Measurements from ENCODE around the gene TMEM120B. TPM values are rescaled to one million over a fixed set of nuclear protein-coding genes. Genes with fewer than 3 reads are reported as not detected.

Gene TMEM120B
- total RNA-seq, 1 experiment from 2014 or later = 15.5 TPM

DNA sequence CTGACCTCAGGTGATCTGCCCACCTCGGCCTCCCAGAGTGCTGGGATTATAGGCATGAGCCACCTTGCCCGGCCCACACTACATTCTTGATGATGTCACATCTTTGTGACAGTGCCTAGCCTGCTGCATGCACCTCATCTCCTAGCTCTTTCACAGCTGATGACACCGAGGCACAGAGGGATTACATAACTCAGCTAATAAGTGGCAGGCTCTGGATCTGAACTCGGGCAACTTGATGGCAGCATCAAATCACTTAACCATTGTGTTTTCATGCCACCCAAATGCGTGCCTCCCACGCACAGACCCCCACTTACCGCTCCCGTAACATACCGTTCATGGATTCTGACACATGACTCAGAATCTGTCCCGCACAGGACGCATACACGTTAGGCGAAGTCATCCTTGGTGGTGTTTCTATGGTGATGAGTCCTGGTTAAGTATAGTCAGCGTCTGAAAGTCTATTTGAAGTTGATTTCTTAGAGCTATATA lies 7.4 kb downstream of the TMEM120B start:
- Histone ChIP-seq H3K9me3 (no peaks in the 10 kb centered on the region), H3K27me3 (replicated peaks; ENCODE audit: control insufficient read depth, insufficient read depth, low read length) (no peaks in the 10 kb centered on the region), H3K4me3 (ENCODE audit: low read depth, low read length) (no peak overlapping the region), H3K36me3 (ENCODE audit: control insufficient read depth, insufficient read depth, low read length) (no peaks in the 10 kb centered on the region), H3K4me1 (no peaks in the 10 kb centered on the region)
- no peak overlapping the region for H3K4me3 Mint-ChIP-seq (ENCODE audit: unreplicated experiment)
- peak overlapping the region; percentile 28 for H3K27ac Mint-ChIP-seq (ENCODE audit: unreplicated experiment)
- H3K4me1 Mint-ChIP-seq (ENCODE audit: low read depth, unreplicated experiment) = no peaks in the 10 kb centered on the region
- ChIA-PET POLR2A (no interaction called here), CTCF (interaction anchor here (1.0 to 1.3 kb wide), 2 partner anchors 74 to 167 kb away, joined by 6 to 7 read pairs; partner anchors contain the start of gene RHOF)
- intact Hi-C loops (cut with micrococcal nuclease; ENCODE audit: unreplicated experiment) = no loop called here
- no peaks in the 10 kb centered on the region for H3K9me3 Mint-ChIP-seq (ENCODE audit: unreplicated experiment)
- H3K27me3 Mint-ChIP-seq (ENCODE audit: insufficient read depth, unreplicated experiment) = no peaks in the 10 kb centered on the region
- DNase-seq = no peak
- no TSS peak for BruUV-seq (replicated peaks)
- H3K36me3 Mint-ChIP-seq (ENCODE audit: insufficient read depth, unreplicated experiment) = peaks cover 27% of the 10 kb centered on the region
- TF ChIP-seq, protein P1, sequence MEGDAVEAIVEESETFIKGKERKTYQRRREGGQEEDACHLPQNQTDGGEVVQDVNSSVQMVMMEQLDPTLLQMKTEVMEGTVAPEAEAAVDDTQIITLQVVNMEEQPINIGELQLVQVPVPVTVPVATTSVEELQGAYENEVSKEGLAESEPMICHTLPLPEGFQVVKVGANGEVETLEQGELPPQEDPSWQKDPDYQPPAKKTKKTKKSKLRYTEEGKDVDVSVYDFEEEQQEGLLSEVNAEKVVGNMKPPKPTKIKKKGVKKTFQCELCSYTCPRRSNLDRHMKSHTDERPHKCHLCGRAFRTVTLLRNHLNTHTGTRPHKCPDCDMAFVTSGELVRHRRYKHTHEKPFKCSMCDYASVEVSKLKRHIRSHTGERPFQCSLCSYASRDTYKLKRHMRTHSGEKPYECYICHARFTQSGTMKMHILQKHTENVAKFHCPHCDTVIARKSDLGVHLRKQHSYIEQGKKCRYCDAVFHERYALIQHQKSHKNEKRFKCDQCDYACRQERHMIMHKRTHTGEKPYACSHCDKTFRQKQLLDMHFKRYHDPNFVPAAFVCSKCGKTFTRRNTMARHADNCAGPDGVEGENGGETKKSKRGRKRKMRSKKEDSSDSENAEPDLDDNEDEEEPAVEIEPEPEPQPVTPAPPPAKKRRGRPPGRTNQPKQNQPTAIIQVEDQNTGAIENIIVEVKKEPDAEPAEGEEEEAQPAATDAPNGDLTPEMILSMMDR (IDR thresholded peaks at IDR 0.05; ENCODE audit: insufficient read depth in 1 of 2, low read depth in 1 of 2, low read length in 1 of 2, severe bottlenecking in 1 of 2, unreplicated experiment in 1 of 2) = no peak

DNA sequence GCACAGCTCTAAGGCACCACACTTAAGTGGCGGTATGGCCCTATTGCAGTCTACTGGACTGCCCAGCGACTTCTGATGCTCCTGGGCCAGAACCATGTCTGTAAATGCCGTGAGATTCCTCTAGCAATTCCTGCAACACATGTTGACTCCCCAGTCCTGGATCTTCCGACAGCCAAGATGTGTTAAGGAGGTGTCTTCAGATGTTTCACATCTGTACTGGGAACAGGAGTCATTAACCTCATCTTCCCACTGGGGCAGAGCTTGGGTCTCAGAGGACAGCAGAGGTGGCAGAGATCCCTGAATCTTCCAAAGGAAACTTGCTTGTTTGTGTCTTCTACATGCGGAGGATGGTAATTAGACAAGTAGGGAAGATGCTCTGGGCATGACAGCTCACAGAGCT lies 8.2 kb downstream of the TMEM120B start:
- ChIA-PET CTCF (interaction anchor here (1.3 kb wide), 1 partner anchor 74 kb away, joined by 7 read pairs; the partner anchor contains the start of gene RHOF), POLR2A (no interaction called here)
- TF ChIP-seq, protein P1 (IDR thresholded peaks at IDR 0.05; ENCODE audit: insufficient read depth in 1 of 2, low read depth in 1 of 2, low read length in 1 of 2, severe bottlenecking in 1 of 2, unreplicated experiment in 1 of 2) = no peak
- no TSS peak for BruUV-seq (replicated peaks)
- H3K36me3 ChIP-seq (ENCODE audit: control insufficient read depth, insufficient read depth, low read length) = no peaks in the 10 kb centered on the region
- H3K4me1 ChIP-seq = no peaks in the 10 kb centered on the region
- no peaks in the 10 kb centered on the region for H3K4me1 Mint-ChIP-seq (ENCODE audit: low read depth, unreplicated experiment)
- no peak overlapping the region for H3K4me3 Mint-ChIP-seq (ENCODE audit: unreplicated experiment)
- H3K4me3 ChIP-seq (ENCODE audit: low read depth, low read length) = no peak overlapping the region
- intact Hi-C loops (cut with micrococcal nuclease; ENCODE audit: unreplicated experiment) = no loop called here
- peak overlapping the region; percentile 28 for H3K27ac Mint-ChIP-seq (ENCODE audit: unreplicated experiment)
- no peak for DNase-seq
- no peaks in the 10 kb centered on the region for H3K27me3 ChIP-seq (replicated peaks; ENCODE audit: control insufficient read depth, insufficient read depth, low read length)
- peaks cover 29% of the 10 kb centered on the region for H3K36me3 Mint-ChIP-seq (ENCODE audit: insufficient read depth, unreplicated experiment)
- no peaks in the 10 kb centered on the region for H3K27me3 Mint-ChIP-seq (ENCODE audit: insufficient read depth, unreplicated experiment)
- H3K9me3 ChIP-seq = no peaks in the 10 kb centered on the region
- H3K9me3 Mint-ChIP-seq (ENCODE audit: unreplicated experiment) = no peaks in the 10 kb centered on the region

DNA sequence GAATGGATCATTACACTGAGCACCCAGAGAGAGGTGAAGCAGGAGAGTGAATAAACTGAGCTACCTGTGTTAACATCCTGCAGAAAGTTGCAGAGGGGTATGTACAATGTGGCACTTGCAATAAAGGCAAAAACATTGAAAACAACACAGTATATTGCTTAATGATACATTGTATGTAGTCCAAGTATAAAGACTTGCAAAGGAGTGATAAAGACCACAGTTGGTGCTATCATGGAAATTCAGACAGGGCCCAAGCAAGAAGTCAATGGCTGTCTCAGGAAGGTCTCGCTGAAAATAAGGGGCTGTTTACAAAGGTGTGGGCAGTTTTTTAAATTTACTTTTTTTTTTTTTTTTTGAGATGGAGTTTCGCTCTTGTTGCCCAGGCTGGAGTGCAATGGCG lies 10.0 kb downstream of the TMEM120B start:
- Histone ChIP-seq H3K36me3 (ENCODE audit: control insufficient read depth, insufficient read depth, low read length) (no peaks in the 10 kb centered on the region), H3K27me3 (replicated peaks; ENCODE audit: control insufficient read depth, insufficient read depth, low read length) (no peaks in the 10 kb centered on the region), H3K4me3 (ENCODE audit: low read depth, low read length) (no peak overlapping the region), H3K9me3 (no peaks in the 10 kb centered on the region), H3K4me1 (no peaks in the 10 kb centered on the region)
- Mint-ChIP-seq H3K4me1 (ENCODE audit: low read depth, unreplicated experiment) (no peaks in the 10 kb centered on the region), H3K36me3 (ENCODE audit: insufficient read depth, unreplicated experiment) (peaks cover 29% of the 10 kb centered on the region), H3K9me3 (ENCODE audit: unreplicated experiment) (no peaks in the 10 kb centered on the region), H3K27me3 (ENCODE audit: insufficient read depth, unreplicated experiment) (no peaks in the 10 kb centered on the region), H3K27ac (ENCODE audit: unreplicated experiment) (no peak overlapping the region), H3K4me3 (ENCODE audit: unreplicated experiment) (no peak overlapping the region)
- TF ChIP-seq, protein P1 (IDR thresholded peaks at IDR 0.05; ENCODE audit: insufficient read depth in 1 of 2, low read depth in 1 of 2, low read length in 1 of 2, severe bottlenecking in 1 of 2, unreplicated experiment in 1 of 2) = no peak
- DNase-seq = no peak
- no TSS peak for BruUV-seq (replicated peaks)
- ChIA-PET CTCF (no interaction called here), POLR2A (interaction anchor here (0.6 kb wide), 1 partner anchor 678 kb away, joined by 9 read pairs; no protein-coding TSS in a partner anchor)
- intact Hi-C loops (cut with micrococcal nuclease; ENCODE audit: unreplicated experiment) = no loop called here
